ENCODE measurements around the gene LIPG. TPM values are rescaled to one million over a fixed set of nuclear protein-coding genes. Genes with fewer than 3 reads are reported as not detected.

LIPG gene
- total and polyA plus RNA-seq, 2 of the 13 experiments (the other 11 are each of a cell fraction or from before 2014, with no cell fraction given): 0.96 to 10.8 TPM

DNA sequence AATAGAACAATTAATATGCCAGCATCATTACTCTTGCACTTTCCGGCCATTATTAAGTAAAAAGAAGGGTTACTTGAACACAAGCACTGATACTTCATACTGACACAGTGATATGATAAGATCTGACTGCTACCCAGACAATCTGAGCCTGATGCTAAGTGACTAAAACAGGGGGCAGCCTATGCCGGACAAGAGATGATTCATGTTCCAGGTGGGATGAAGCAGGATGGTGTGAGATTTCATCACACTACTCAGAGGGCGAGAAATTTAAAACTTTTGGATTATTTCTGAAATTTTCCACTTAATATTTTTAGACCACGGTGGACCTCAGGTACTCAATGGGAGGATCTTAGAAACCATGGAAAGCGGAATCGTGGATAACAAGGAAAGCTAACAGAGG, 61.7 kb downstream of the LIPG start:
- H3K4me3 ChIP-seq (replicated peaks in 1 of 3; ENCODE audit: insufficient read depth in 1 of 3, low read depth in 2 of 3, low read length in 3 of 3): no peak overlapping the region
- H3K4me1 ChIP-seq (ENCODE audit: insufficient read depth, low read length): peaks cover 32% of the 10 kb centered on the region
- BruUV-seq (replicated peaks): no TSS peak
- H3K27me3 ChIP-seq (ENCODE audit: control insufficient read depth in 1 of 2, insufficient read depth in 2 of 2, low read length in 2 of 2): peaks cover 0 to 14% of the 10 kb centered on the region in 2 experiments; a peak in 1 of 5 replicates
- no peaks in the 10 kb centered on the region for H3K79me2 ChIP-seq (ENCODE audit: insufficient read depth, low read length)
- DNase-seq (ENCODE audit: low spot score) (no peak), ATAC-seq (no peak), FAIRE-seq (no peak)
- intact Hi-C loops (cut with micrococcal nuclease; ENCODE audit: unreplicated experiment) (no loop called here), in situ Hi-C loops (cut with HindIII; ENCODE audit: extremely low pct_ligation_motif_present, low pct_unique_long_range_greater_than_20kb) (no loop called here)
- ChIA-PET POLR2A (no interaction called here), CTCF (ENCODE audit: low intra/inter-chr PET ratio, low total read pairs) (no interaction called here)
- no peak overlapping the region for H2AFZ ChIP-seq (ENCODE audit: low read length)
- no peak overlapping the region for H3K27ac ChIP-seq (ENCODE audit: extremely low read length, insufficient read depth, low read length)
- no peak overlapping the region for H3K9ac ChIP-seq (ENCODE audit: insufficient read depth, low read depth, low read length)
- no peak overlapping the region for H3K4me2 ChIP-seq (ENCODE audit: low read depth, low read length)
- no peaks in the 10 kb centered on the region for H3K9me3 ChIP-seq (ENCODE audit: low read length)
- WGBS (ENCODE audit: low lambda C conversion rate): 63% methylated on average over 6 of the region's 6 CpGs
- TF ChIP-seq ZNF432 (CRISPR knock-in tag; IDR thresholded peaks at IDR 0.05; ENCODE audit: borderline replicate concordance) (no peak), PITX1 (CRISPR knock-in tag; IDR thresholded peaks at IDR 0.05) (no peak), DPF2 (CRISPR knock-in tag; IDR thresholded peaks at IDR 0.05; ENCODE audit: borderline replicate concordance, low read depth) (no peak), ZNF619 (CRISPR knock-in tag; IDR thresholded peaks at IDR 0.05) (no peak), PPARG (CRISPR knock-in tag; conservative IDR thresholded peaks at IDR 0.05) (no peak), ZNF34 (CRISPR knock-in tag; IDR thresholded peaks at IDR 0.05; ENCODE audit: borderline replicate concordance) (no peak), ZNF652 (CRISPR knock-in tag; IDR thresholded peaks at IDR 0.05; ENCODE audit: borderline replicate concordance, low read depth) (no peak), ZNF335 (CRISPR knock-in tag; IDR thresholded peaks at IDR 0.05) (no peak), ZNF296 (CRISPR knock-in tag; conservative IDR thresholded peaks at IDR 0.05) (no peak), CAMTA2 (CRISPR knock-in tag; IDR thresholded peaks at IDR 0.05; ENCODE audit: borderline replicate concordance) (no peak), TCF7 (IDR thresholded peaks at IDR 0.05; ENCODE audit: low read depth) (no peak), ONECUT2 (CRISPR knock-in tag; IDR thresholded peaks at IDR 0.05) (no peak), ZNF772 (CRISPR knock-in tag; IDR thresholded peaks at IDR 0.05) (no peak), ZNF24 (IDR thresholded peaks at IDR 0.05) (no peak)
- TF ChIP-seq, protein P1, sequence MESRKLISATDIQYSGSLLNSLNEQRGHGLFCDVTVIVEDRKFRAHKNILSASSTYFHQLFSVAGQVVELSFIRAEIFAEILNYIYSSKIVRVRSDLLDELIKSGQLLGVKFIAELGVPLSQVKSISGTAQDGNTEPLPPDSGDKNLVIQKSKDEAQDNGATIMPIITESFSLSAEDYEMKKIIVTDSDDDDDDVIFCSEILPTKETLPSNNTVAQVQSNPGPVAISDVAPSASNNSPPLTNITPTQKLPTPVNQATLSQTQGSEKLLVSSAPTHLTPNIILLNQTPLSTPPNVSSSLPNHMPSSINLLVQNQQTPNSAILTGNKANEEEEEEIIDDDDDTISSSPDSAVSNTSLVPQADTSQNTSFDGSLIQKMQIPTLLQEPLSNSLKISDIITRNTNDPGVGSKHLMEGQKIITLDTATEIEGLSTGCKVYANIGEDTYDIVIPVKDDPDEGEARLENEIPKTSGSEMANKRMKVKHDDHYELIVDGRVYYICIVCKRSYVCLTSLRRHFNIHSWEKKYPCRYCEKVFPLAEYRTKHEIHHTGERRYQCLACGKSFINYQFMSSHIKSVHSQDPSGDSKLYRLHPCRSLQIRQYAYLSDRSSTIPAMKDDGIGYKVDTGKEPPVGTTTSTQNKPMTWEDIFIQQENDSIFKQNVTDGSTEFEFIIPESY (CRISPR knock-in tag; IDR thresholded peaks at IDR 0.05): no peak
- TF ChIP-seq, protein P2, sequence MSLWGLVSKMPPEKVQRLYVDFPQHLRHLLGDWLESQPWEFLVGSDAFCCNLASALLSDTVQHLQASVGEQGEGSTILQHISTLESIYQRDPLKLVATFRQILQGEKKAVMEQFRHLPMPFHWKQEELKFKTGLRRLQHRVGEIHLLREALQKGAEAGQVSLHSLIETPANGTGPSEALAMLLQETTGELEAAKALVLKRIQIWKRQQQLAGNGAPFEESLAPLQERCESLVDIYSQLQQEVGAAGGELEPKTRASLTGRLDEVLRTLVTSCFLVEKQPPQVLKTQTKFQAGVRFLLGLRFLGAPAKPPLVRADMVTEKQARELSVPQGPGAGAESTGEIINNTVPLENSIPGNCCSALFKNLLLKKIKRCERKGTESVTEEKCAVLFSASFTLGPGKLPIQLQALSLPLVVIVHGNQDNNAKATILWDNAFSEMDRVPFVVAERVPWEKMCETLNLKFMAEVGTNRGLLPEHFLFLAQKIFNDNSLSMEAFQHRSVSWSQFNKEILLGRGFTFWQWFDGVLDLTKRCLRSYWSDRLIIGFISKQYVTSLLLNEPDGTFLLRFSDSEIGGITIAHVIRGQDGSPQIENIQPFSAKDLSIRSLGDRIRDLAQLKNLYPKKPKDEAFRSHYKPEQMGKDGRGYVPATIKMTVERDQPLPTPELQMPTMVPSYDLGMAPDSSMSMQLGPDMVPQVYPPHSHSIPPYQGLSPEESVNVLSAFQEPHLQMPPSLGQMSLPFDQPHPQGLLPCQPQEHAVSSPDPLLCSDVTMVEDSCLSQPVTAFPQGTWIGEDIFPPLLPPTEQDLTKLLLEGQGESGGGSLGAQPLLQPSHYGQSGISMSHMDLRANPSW (CRISPR knock-in tag; IDR thresholded peaks at IDR 0.05; ENCODE audit: borderline replicate concordance): no peak
- TF ChIP-seq, protein P3, sequence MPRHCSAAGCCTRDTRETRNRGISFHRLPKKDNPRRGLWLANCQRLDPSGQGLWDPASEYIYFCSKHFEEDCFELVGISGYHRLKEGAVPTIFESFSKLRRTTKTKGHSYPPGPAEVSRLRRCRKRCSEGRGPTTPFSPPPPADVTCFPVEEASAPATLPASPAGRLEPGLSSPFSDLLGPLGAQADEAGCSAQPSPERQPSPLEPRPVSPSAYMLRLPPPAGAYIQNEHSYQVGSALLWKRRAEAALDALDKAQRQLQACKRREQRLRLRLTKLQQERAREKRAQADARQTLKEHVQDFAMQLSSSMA (CRISPR knock-in tag; IDR thresholded peaks at IDR 0.05): no peak
- no peaks in the 10 kb centered on the region for H4K20me1 ChIP-seq (ENCODE audit: insufficient read depth, low read length)
- no peaks in the 10 kb centered on the region for H3K36me3 ChIP-seq (replicated peaks in 1 of 2; ENCODE audit: control insufficient read depth in 1 of 2, insufficient read depth in 2 of 2, low read length in 2 of 2)
